Stimulated activated naive CD8-positive, alpha-beta T cell treated with anti-CD3 and anti-CD28 coated beads, Interleukin-15, amount 100 ng/mL, for 72 hours (primary cell): ENCODE results near the gene CLDN19.
A peak's percentile ranks its signal among the peaks of the same experiment; 100 is the strongest.

ENCODE experiments used
- ATAC-seq: fragments of 150-1000 bp; cut with Tn5 transposase; 2 replicates; pipeline ENCODE4 v1.10.0; 2021; ENCODE audit warnings: mild to moderate bottlenecking, moderate library complexity
- DNase-seq, 2 donors: peaks; one replicate each; pipeline ENCODE4 v3.0.0; 2021 to 2022
- H3K27ac Mint-ChIP-seq, 2 donors: one replicate each; pipeline ENCODE4 v1.8.0; 2022; ENCODE audit warnings: mild to moderate bottlenecking in 2 of 2, mixed read lengths in 2 of 2, moderate library complexity in 2 of 2
- H3K27me3 Mint-ChIP-seq: one replicate; pipeline ENCODE4 v1.8.0; 2022; ENCODE audit warnings: mixed read lengths
- H3K4me1 Mint-ChIP-seq: one replicate; pipeline ENCODE4 v1.8.0; 2022; ENCODE audit warnings: mild to moderate bottlenecking, mixed read lengths
- H3K4me3 Mint-ChIP-seq, 2 donors: one replicate each; pipeline ENCODE4 v1.8.0; 2022; ENCODE audit warnings: mild to moderate bottlenecking in 2 of 2, mixed read lengths in 2 of 2, moderate library complexity in 1 of 2
- H3K9me3 Mint-ChIP-seq, 2 donors: one replicate each; pipeline ENCODE4 v1.8.0; 2022; ENCODE audit warnings: mixed read lengths in 2 of 2

The CLDN19 gene

GRCh38 chr1:42748021-42748420 is 8.0 kb upstream of the CLDN19 start:
- Mint-ChIP-seq H3K9me3 (peaks cover 0 to 5% of the 10 kb centered on the region in 2 donors), H3K4me3 (no peak overlapping the region), H3K4me1 (peaks cover 5% of the 10 kb centered on the region), H3K27me3 (no peaks in the 10 kb centered on the region), H3K27ac (peak overlapping the region; percentile 59 to 78)
- DNase-seq (no peak), ATAC-seq (no peak)

- Mint-ChIP-seq H3K9me3 (peaks cover 0 to 5% of the 10 kb centered on the region in 2 donors), H3K4me3 (no peak overlapping the region)
Measured at GRCh38 chr1:42747125-42747524, 7.1 kb upstream of the CLDN19 start.

GRCh38 chr1:42746436-42747105 is 6.5 kb upstream of the CLDN19 start:
- H3K4me1 Mint-ChIP-seq = peaks cover 5% of the 10 kb centered on the region
- no peak for DNase-seq

More at GRCh38 chr1:42747125-42747524, 7.1 kb upstream of the CLDN19 start:
- ATAC-seq = no peak
- Mint-ChIP-seq H3K4me1 (peaks cover 5% of the 10 kb centered on the region), H3K27me3 (no peaks in the 10 kb centered on the region), H3K27ac (no peak overlapping the region)
- peak; percentile 19 to 29 for DNase-seq

GRCh38 chr1:42745851-42746250 is 5.8 kb upstream of the CLDN19 start:
- no peak for ATAC-seq
- Mint-ChIP-seq H3K27ac (no peak overlapping the region), H3K9me3 (no peaks in the 10 kb centered on the region), H3K4me1 (peaks cover 5% of the 10 kb centered on the region), H3K27me3 (no peaks in the 10 kb centered on the region), H3K4me3 (no peak overlapping the region)
- DNase-seq = no peak

More at GRCh38 chr1:42746436-42747105, 6.5 kb upstream of the CLDN19 start:
- no peaks in the 10 kb centered on the region for H3K27me3 Mint-ChIP-seq
- no peak overlapping the region for H3K4me3 Mint-ChIP-seq
- no peak for ATAC-seq
- peaks cover 0 to 1% of the 10 kb centered on the region in 2 donors for H3K9me3 Mint-ChIP-seq
- H3K27ac Mint-ChIP-seq = no peak overlapping the region

- Mint-ChIP-seq H3K27ac (no peak overlapping the region), H3K27me3 (no peaks in the 10 kb centered on the region), H3K4me3 (no peak overlapping the region), H3K9me3 (no peaks in the 10 kb centered on the region), H3K4me1 (peaks cover 5% of the 10 kb centered on the region)
- ATAC-seq (no peak), DNase-seq (no peak)
Measured at GRCh38 chr1:42744148-42744413, 4.0 kb upstream of the CLDN19 start.

- peak overlapping the region in 1 of 2 donors; percentile 62 for H3K27ac Mint-ChIP-seq
Measured at GRCh38 chr1:42743317-42744147, 3.5 kb upstream of the CLDN19 start.

GRCh38 chr1:42742617-42743316 is 2.7 kb upstream of the CLDN19 start:
- Mint-ChIP-seq H3K27ac (no peak overlapping the region), H3K4me3 (no peak overlapping the region)
- no peak for ATAC-seq

More at GRCh38 chr1:42743317-42744147, 3.5 kb upstream of the CLDN19 start:
- no peaks in the 10 kb centered on the region for H3K27me3 Mint-ChIP-seq
- ATAC-seq (no peak), DNase-seq (no peak)
- no peaks in the 10 kb centered on the region for H3K9me3 Mint-ChIP-seq
- no peak overlapping the region for H3K4me3 Mint-ChIP-seq
- peaks cover 5% of the 10 kb centered on the region for H3K4me1 Mint-ChIP-seq

GRCh38 chr1:42742141-42742540 is 2.1 kb upstream of the CLDN19 start:
- Mint-ChIP-seq H3K27me3 (no peaks in the 10 kb centered on the region), H3K4me3 (no peak overlapping the region), H3K4me1 (peaks cover 3% of the 10 kb centered on the region), H3K27ac (no peak overlapping the region), H3K9me3 (no peaks in the 10 kb centered on the region)
- DNase-seq = no peak
- no peak for ATAC-seq

More at GRCh38 chr1:42742617-42743316, 2.7 kb upstream of the CLDN19 start:
- no peak for DNase-seq
- Mint-ChIP-seq H3K27me3 (no peaks in the 10 kb centered on the region), H3K9me3 (no peaks in the 10 kb centered on the region), H3K4me1 (no peaks in the 10 kb centered on the region)

- H3K9me3 Mint-ChIP-seq = no peaks in the 10 kb centered on the region
- H3K27ac Mint-ChIP-seq = peak overlapping the region in 1 of 2 donors; percentile 56
- no peak for DNase-seq
- peaks cover 8% of the 10 kb centered on the region for H3K4me1 Mint-ChIP-seq
- H3K4me3 Mint-ChIP-seq = no peak overlapping the region
- ATAC-seq = no peak
- no peaks in the 10 kb centered on the region for H3K27me3 Mint-ChIP-seq
Measured at GRCh38 chr1:42741706-42742105, 1.7 kb upstream of the CLDN19 start.

- no peak for ATAC-seq
- DNase-seq = no peak
- H3K4me1 Mint-ChIP-seq = peaks cover 11% of the 10 kb centered on the region
- no peaks in the 10 kb centered on the region for H3K27me3 Mint-ChIP-seq
- no peak overlapping the region for H3K4me3 Mint-ChIP-seq
- H3K9me3 Mint-ChIP-seq = no peaks in the 10 kb centered on the region
- no peak overlapping the region for H3K27ac Mint-ChIP-seq
Measured at GRCh38 chr1:42740851-42741580, 980 bp upstream of the CLDN19 start.

- ATAC-seq = no peak
- no peaks in the 10 kb centered on the region for H3K27me3 Mint-ChIP-seq
- H3K4me3 Mint-ChIP-seq = no peak overlapping the region
- peaks cover 11% of the 10 kb centered on the region for H3K4me1 Mint-ChIP-seq
- H3K9me3 Mint-ChIP-seq = no peaks in the 10 kb centered on the region
- DNase-seq = no peak
- H3K27ac Mint-ChIP-seq = peak overlapping the region in 1 of 2 donors; percentile 6
Measured at GRCh38 chr1:42738678-42739226, 1.3 kb downstream of the CLDN19 start.

- H3K27ac Mint-ChIP-seq = no peak overlapping the region
- no peak overlapping the region for H3K4me3 Mint-ChIP-seq
- no peaks in the 10 kb centered on the region for H3K9me3 Mint-ChIP-seq
- peaks cover 11% of the 10 kb centered on the region for H3K4me1 Mint-ChIP-seq
- no peak for ATAC-seq
- H3K27me3 Mint-ChIP-seq = no peaks in the 10 kb centered on the region
- DNase-seq = no peak
Measured at GRCh38 chr1:42737986-42738677, 1.9 kb downstream of the CLDN19 start.

GRCh38 chr1:42737257-42737656 is 2.8 kb downstream of the CLDN19 start:
- H3K27ac Mint-ChIP-seq = peak overlapping the region in 1 of 2 donors; percentile 85
- ATAC-seq = no peak

GRCh38 chr1:42736571-42737200 is 3.4 kb downstream of the CLDN19 start:
- Mint-ChIP-seq H3K4me1 (peaks cover 11% of the 10 kb centered on the region), H3K27ac (peak overlapping the region; percentile 49 to 85), H3K9me3 (no peaks in the 10 kb centered on the region), H3K4me3 (no peak overlapping the region), H3K27me3 (no peaks in the 10 kb centered on the region)
- DNase-seq (no peak), ATAC-seq (no peak)

More at GRCh38 chr1:42737257-42737656, 2.8 kb downstream of the CLDN19 start:
- Mint-ChIP-seq H3K9me3 (no peaks in the 10 kb centered on the region), H3K4me3 (no peak overlapping the region), H3K4me1 (peaks cover 11% of the 10 kb centered on the region), H3K27me3 (no peaks in the 10 kb centered on the region)
- DNase-seq = no peak
